Neural cell (in vitro differentiated cells): Measurements from ENCODE around the gene MCOLN3.

Source experiments
- CTCF ChIP-seq: fragments of 450-650 bp; IDR thresholded peaks from 2 replicates; pipeline ENCODE4 v1.5.1; 2014; ENCODE audit warnings: antibody characterized with exemption, mild to moderate bottlenecking, moderate library complexity; ENCODE audit not compliant: poor library complexity, severe bottlenecking
- EP300 ChIP-seq: fragments of 450-650 bp; conservative IDR thresholded peaks from 2 replicates; pipeline ENCODE4 v1.6.1; 2014; ENCODE audit warnings: antibody characterized with exemption, mild to moderate bottlenecking, moderate library complexity; ENCODE audit not compliant: poor library complexity, severe bottlenecking
- POLR2AphosphoS5 ChIP-seq: IDR thresholded peaks from 2 replicates; pipeline ENCODE4 v1.6.1; 2012
- RAD21 ChIP-seq: fragments of 450-650 bp; conservative IDR thresholded peaks from 2 replicates; pipeline ENCODE4 v1.6.1; 2014; ENCODE audit warnings: antibody characterized with exemption, mild to moderate bottlenecking, moderate library complexity

- TF ChIP-seq POLR2AphosphoS5: no peak
- TF ChIP-seq EP300: no peak
- TF ChIP-seq RAD21: no peak
- no peak for TF ChIP-seq CTCF
Observed at GRCh38 chr1:84968865-84969264, 79.4 kb downstream of the MCOLN3 start.
